Measurements from ENCODE around the gene ZIK1. TPM values are rescaled to one million over a fixed set of nuclear protein-coding genes. Genes with fewer than 3 reads are reported as not detected.

The ZIK1 gene
- total RNA-seq, 1 donor from 2014 or later, result 2.8 TPM

DNA sequence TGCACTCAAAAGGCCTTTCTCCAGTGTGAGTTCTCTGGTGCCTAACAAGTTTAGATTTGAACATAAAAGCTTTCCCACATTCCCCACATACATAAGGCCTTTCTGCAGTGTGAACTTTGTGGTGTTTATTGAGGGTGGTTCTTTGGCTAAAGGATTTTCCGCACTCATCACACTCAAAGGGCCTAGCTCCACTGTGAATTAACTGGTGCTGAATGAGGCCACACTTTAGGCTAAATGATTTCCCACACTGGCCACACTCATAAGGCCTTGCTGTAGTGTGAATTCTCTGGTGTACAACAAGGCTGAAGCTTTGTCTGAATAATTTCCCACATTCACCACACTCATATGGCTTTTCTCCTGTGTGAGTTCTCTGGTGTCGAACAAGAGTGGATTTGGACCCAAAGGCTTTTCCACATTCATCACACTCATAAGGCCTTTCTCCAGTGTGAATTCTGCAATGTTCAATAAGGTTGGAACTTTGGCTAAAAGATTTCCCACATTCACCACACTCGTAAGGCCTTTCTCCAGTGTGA lies 11.5 kb upstream of the ZIK1 start:
- no peak for DNase-seq
- H3K4me3 Mint-ChIP-seq, result no peak overlapping the region
- intact Hi-C loops (cut with micrococcal nuclease), result loop anchor here (10.0 kb wide), 1 partner anchor 242 kb away; the partner anchor contains the start of gene ZNF552
- H3K27ac Mint-ChIP-seq, result no peak overlapping the region
- H3K27me3 Mint-ChIP-seq, result no peaks in the 10 kb centered on the region
- H3K9me3 Mint-ChIP-seq, result peaks cover 41% of the 10 kb centered on the region
- H3K4me1 Mint-ChIP-seq, result peaks cover 6% of the 10 kb centered on the region
- peaks cover 65% of the 10 kb centered on the region for H3K36me3 Mint-ChIP-seq (ENCODE audit: low read depth)

DNA sequence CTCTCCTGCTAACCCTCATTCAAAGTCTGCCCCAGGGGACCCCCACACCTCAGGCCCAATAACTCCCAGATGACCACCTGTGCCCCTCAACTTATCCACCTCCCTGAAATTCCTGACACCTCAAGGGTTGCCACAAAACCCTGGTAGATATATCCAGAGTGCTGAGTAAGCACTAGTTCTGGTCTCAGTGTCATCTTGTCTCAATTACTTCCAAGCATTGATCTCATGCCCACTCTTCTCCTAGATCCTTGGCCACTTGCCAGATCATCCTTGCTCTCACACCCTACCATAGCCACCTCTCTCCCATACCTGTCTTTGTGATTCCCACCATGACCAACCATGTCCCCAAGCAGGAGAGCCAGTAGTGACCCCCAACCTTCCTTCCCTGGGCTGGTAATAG lies 7.3 kb upstream of the ZIK1 start:
- Mint-ChIP-seq H3K4me3 (peak overlapping the region; percentile 1), H3K4me1 (peaks cover 18% of the 10 kb centered on the region), H3K9me3 (peaks cover 46% of the 10 kb centered on the region), H3K36me3 (ENCODE audit: low read depth) (peaks cover 64% of the 10 kb centered on the region), H3K27me3 (no peaks in the 10 kb centered on the region), H3K27ac (no peak overlapping the region)
- intact Hi-C loops (cut with micrococcal nuclease), result loop anchor here (5.0 to 10.0 kb wide), 2 partner anchors 79 to 238 kb away; partner anchors contain the start of genes ZNF552 and ZNF773
- DNase-seq, result no peak

DNA sequence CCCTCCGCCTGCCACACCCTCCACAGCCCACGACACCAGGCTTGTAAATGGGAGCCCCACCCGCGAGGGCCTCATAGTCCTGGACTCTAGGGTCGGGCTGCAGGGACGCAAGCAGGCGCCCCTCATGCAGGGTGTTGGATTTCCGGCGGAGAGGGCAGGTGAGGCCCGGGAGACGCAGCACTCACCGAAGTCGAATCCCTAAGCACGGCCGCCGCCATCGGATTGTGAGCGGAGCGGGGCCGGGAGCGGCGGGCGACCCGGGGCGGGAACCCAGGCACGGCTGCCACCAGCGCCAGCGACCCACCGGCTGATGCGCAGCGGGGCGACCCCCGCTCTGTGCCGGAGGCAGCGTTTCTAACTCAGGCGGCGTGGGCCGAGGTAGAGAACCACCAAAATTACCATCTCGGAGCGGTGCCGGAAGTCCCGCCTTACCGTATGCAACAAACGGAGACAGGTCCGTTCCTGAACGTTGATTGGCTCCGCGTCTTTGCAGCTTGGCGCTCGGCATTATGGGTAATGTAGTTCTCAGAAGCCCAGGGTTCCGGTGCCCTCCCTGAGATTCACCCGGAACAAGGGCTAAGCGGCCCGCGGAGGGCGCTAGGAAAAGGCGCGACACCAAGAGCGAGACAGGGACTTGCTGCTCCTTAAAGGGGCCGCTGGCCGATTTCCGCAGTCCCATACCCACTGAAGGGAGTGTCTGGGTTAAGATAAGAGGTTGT lies 5.3 kb upstream of the ZIK1 start, which contains the start of gene ZNF416:
Gene ZNF416, minus strand, starts transcription at position 425 of the 719 bp plus-strand sequence. Its CDS starts 207 bp downstream, at position 218.
- peaks cover 19% of the 10 kb centered on the region for H3K4me1 Mint-ChIP-seq
- H3K9me3 Mint-ChIP-seq, result peaks cover 43% of the 10 kb centered on the region
- no peaks in the 10 kb centered on the region for H3K27me3 Mint-ChIP-seq
- peak within 1 kb of the TSS; percentile 73 for H3K27ac Mint-ChIP-seq
- peak within 1 kb of the TSS; percentile 84 for H3K4me3 Mint-ChIP-seq
- intact Hi-C loops (cut with micrococcal nuclease), result loop anchor here (1.0 to 10.0 kb wide), 9 partner anchors 19 to 338 kb away; partner anchors contain the start of genes ZNF211, ZNF417, ZNF530 and ZNF548
- DNase-seq, result peak; percentile 98
- peaks cover 52% of the 10 kb centered on the region for H3K36me3 Mint-ChIP-seq (ENCODE audit: low read depth)

DNA sequence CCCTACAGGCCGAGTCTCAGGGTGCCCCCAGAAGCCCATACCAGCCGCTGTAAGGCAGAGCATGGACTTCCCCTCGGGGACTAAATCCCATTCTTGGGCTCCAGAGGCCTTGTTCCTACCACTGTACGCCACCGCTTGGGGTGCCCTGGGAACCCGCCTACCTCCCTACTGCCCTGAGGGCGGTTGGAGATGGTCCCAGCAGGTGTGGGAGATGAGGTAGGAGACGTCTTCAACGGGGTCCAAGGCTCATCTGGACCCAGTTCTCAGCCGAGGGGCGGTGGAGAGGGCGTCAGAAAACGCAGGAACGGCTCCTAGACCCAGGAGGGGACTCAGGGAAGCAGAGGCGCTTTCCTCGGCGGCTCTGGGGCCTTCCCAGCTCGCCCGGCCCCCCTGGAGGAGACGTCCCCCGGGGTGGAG lies 833 bp upstream of the ZIK1 start:
- H3K4me1 Mint-ChIP-seq, result peaks cover 18% of the 10 kb centered on the region
- intact Hi-C loops (cut with micrococcal nuclease), result loop anchor here (5.0 kb wide), 1 partner anchor 171 kb away; the partner anchor contains the start of gene ZNF17
- no peak overlapping the region for H3K27ac Mint-ChIP-seq
- H3K36me3 Mint-ChIP-seq (ENCODE audit: low read depth), result peaks cover 43% of the 10 kb centered on the region
- peak overlapping the region; percentile 92 for H3K4me3 Mint-ChIP-seq
- peak; percentile 55 for DNase-seq
- H3K9me3 Mint-ChIP-seq, result peaks cover 35% of the 10 kb centered on the region
- H3K27me3 Mint-ChIP-seq, result no peaks in the 10 kb centered on the region

DNA sequence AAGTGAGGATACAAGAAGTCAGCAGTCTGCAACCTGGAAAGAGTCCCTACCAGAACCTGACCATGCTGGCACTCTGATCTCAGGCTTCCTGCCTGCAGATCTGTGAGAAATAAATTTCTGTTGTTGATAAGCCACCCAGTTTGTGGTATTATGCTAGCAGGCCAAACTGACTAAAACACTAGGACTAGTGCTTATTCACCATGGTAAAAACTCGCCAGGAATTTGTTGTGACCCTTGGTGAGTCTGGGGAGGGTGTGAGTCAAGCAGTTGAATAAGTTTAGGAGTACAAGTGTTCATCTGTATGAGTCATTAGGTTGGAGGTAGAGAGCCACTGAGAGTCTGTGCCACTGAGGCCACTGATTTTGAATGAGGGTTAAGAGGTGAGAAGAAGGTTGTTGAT lies 3.6 kb downstream of the ZIK1 start:
- intact Hi-C loops (cut with micrococcal nuclease), result no loop called here
- Mint-ChIP-seq H3K36me3 (ENCODE audit: low read depth) (peaks cover 76% of the 10 kb centered on the region), H3K27me3 (no peaks in the 10 kb centered on the region), H3K9me3 (peaks cover 34% of the 10 kb centered on the region), H3K4me1 (peaks cover 11% of the 10 kb centered on the region), H3K27ac (no peak overlapping the region), H3K4me3 (no peak overlapping the region)
- DNase-seq, result no peak

DNA sequence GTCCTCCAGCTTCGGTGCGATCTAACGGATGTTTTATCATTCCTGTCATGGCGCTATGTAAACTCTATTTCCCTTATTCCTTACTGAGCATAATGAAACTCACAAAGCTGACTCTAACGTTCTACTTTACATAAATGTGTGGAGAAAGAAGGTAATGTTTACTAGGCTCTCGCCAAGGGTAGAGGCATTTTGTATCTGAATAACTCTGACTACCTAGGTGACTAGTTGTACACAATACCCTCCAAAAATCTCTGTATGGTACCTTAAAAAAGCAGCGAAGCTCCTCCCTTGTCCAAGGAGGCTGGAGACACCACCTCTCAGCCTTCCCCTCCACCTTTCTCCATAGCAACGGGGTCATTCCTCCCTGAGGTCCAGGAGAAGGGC lies 15.4 kb downstream of the ZIK1 start:
- Mint-ChIP-seq H3K27ac (peak overlapping the region; percentile 74), H3K27me3 (no peaks in the 10 kb centered on the region), H3K9me3 (peaks cover 46% of the 10 kb centered on the region), H3K36me3 (ENCODE audit: low read depth) (peaks cover 34% of the 10 kb centered on the region), H3K4me3 (peak overlapping the region; percentile 85), H3K4me1 (peaks cover 14% of the 10 kb centered on the region)
- no peak for DNase-seq
- intact Hi-C loops (cut with micrococcal nuclease), result loop anchor here (1.0 kb wide), 3 partner anchors 15 to 20 kb away; partner anchors contain the start of genes ZIK1 and ZNF134

DNA sequence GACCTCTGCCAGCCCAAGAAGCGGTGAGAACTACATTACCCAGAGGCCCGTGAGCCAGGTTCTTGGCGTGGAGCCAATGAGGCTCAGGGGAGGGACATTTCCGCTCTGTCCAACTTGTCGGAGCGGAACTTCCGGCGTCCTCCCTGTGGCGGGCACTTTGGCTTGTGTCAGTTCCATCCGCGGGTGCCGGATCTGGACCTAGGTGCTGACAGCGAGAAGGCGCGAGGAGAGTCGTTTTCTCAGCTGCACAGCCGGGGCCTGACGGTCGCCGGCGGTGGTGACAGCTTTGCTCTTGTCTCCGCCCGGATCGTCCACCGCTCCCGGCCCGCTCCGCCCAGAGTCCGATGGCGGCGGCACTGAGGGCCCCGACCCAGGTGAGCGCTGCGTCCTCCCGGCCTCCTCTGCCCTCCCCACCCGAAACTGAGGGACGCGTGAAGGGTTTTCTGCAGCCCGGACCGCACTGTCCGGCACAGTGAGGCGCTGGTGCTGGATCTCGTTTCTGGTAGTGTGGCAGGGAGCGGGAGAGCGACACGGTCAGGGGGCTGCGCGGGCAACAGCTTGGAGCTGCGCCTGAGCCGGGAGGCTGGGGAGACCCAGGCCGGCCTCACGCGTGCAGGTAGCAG lies 15.9 kb downstream of the ZIK1 start, which contains the start of gene ZNF530:
Gene ZNF530, plus strand, starts transcription at position 125 of the 623 bp plus-strand sequence. CDS start 4,461 bp downstream, outside the sequence.
- no peaks in the 10 kb centered on the region for H3K27me3 Mint-ChIP-seq
- H3K4me3 Mint-ChIP-seq, result peak within 1 kb of the TSS; percentile 85
- H3K4me1 Mint-ChIP-seq, result peaks cover 14% of the 10 kb centered on the region
- peaks cover 51% of the 10 kb centered on the region for H3K9me3 Mint-ChIP-seq
- intact Hi-C loops (cut with micrococcal nuclease), result loop anchor here (1.0 kb wide), 3 partner anchors 14 to 21 kb away; partner anchors contain the start of genes ZIK1 and ZNF134
- peak within 1 kb of the TSS; percentile 74 for H3K27ac Mint-ChIP-seq
- H3K36me3 Mint-ChIP-seq (ENCODE audit: low read depth), result peaks cover 39% of the 10 kb centered on the region
- DNase-seq, result peak; percentile 95

DNA sequence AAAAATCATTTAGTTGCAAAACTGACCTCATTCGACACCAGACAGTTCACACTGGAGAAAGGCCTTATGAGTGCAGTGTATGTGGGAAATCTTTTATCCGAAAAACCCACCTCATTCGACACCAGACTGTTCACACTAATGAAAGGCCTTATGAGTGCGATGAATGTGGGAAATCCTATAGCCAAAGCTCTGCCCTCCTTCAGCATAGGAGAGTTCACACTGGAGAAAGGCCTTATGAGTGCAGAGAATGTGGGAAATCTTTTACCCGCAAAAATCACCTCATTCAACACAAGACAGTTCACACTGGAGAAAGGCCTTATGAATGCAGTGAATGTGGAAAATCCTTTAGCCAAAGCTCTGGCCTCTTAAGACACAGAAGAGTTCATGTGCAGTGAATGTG lies 23.0 kb downstream of the ZIK1 start:
- Mint-ChIP-seq H3K9me3 (peaks cover 27% of the 10 kb centered on the region), H3K36me3 (ENCODE audit: low read depth) (peaks cover 70% of the 10 kb centered on the region)

DNA sequence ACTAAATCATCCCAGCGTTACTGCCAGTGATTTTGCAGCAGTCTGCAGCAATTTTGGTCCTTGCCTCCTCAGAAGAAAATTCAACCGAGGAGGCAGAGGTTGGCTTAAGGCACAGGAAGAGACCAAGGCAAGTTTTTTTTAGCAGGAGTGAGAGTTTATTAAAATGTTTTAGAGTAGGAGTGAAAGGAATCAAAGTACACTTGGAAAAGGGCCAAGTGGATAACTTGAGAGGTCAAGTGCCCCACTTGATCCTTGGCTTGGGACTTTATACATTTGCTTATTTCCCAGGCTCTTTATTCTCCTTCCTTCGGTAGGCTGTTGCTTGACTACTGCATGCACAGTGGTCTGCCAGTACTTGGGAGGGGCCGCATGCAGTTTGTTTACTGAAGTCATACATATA lies 27.2 kb downstream of the ZIK1 start:
- intact Hi-C loops (cut with micrococcal nuclease), result loop anchor here (5.0 to 10.0 kb wide), 2 partner anchors 71 to 134 kb away; partner anchors contain the start of genes ZNF551 and ZNF776
- Mint-ChIP-seq H3K36me3 (ENCODE audit: low read depth) (peaks cover 52% of the 10 kb centered on the region), H3K27ac (no peak overlapping the region), H3K4me1 (peaks cover 11% of the 10 kb centered on the region), H3K9me3 (peaks cover 23% of the 10 kb centered on the region), H3K27me3 (no peaks in the 10 kb centered on the region), H3K4me3 (no peak overlapping the region)
- no peak for DNase-seq

More for the DNA sequence above, 23.0 kb downstream of the ZIK1 start:
- no peak for DNase-seq
- intact Hi-C loops (cut with micrococcal nuclease), result no loop called here
- H3K27ac Mint-ChIP-seq, result no peak overlapping the region
- H3K4me3 Mint-ChIP-seq, result no peak overlapping the region
- no peaks in the 10 kb centered on the region for H3K4me1 Mint-ChIP-seq
- H3K27me3 Mint-ChIP-seq, result no peaks in the 10 kb centered on the region

DNA sequence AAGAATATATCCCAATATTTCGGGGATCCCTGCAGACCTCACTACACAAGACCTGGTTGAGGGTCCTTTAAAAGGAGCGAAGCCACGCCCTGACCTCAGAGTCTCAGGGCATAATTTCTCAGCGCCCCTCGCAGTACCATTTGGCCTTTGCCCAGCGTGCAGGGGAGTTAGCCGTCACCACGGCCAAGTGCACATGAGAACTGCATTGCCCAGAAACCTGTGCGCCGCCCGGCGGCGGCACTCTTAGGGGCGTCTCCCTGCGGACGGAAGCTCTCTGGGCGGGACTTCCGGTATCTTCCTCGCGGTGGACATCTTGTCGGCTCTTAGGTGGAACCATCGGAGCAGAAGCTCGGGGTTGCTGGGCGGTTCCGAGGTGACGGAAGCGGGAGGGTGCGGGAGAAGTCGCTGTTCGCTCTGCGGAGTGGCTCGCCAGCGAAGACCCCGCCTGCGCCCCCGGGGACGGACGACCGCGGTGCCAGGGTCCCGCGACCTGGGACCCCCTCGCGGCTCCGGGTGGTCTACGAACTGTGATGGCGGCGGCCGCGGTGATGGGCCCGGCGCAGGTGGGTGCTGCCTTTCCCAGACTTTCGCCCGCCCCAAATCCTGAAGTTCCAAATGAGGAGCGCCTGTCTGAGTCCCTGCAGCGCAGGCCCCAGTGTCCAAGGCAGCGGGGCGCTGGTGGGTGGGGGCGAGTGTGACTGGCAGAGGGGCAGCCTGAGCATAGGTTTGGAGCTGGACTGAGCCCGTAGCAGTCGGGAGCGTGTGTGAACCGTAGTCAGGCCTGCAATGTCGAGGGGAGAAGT lies 30.2 kb downstream of the ZIK1 start, which contains the start of gene ZNF134:
Gene ZNF134, plus strand, starts transcription at position 302 of the 803 bp plus-strand sequence. CDS start 5,227 bp downstream, outside the sequence.
- Mint-ChIP-seq H3K4me1 (peaks cover 11% of the 10 kb centered on the region), H3K27ac (peak within 1 kb of the TSS; percentile 71), H3K4me3 (peak within 1 kb of the TSS; percentile 82), H3K36me3 (ENCODE audit: low read depth) (peaks cover 54% of the 10 kb centered on the region), H3K27me3 (no peaks in the 10 kb centered on the region), H3K9me3 (peaks cover 38% of the 10 kb centered on the region)
- intact Hi-C loops (cut with micrococcal nuclease), result loop anchor here (1.0 to 10.0 kb wide), 5 partner anchors 15 to 179 kb away; partner anchors contain the start of genes ZNF211, ZNF530, ZNF551 and ZNF749
- DNase-seq, result peak; percentile 96

DNA sequence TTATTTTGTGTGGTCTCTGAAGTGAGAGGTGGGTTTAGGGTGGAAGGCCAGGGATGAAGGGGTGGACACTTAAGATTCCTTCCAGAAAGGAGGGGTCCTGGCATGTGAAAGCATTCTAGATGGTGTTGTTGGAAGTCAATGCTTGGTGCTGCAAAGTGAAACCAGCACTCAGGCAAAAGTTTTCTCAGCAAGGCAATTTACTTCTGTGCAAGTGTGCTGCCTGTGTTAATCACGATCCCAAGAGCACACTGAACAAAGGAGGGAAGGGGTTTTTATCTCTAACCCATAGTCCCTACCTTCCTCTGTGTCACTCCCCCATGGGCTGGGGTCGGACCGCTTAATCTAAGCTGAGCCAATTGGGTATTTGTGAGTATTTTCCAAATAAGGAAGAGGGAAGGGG lies 31.4 kb downstream of the ZIK1 start:
- Mint-ChIP-seq H3K27ac (peak overlapping the region; percentile 10), H3K4me1 (peaks cover 11% of the 10 kb centered on the region), H3K27me3 (no peaks in the 10 kb centered on the region), H3K36me3 (ENCODE audit: low read depth) (peaks cover 63% of the 10 kb centered on the region), H3K9me3 (peaks cover 42% of the 10 kb centered on the region), H3K4me3 (peak overlapping the region; percentile 82)
- DNase-seq, result no peak
- intact Hi-C loops (cut with micrococcal nuclease), result loop anchor here (10.0 kb wide), 1 partner anchor 129 kb away; the partner anchor contains the start of gene ZNF776

DNA sequence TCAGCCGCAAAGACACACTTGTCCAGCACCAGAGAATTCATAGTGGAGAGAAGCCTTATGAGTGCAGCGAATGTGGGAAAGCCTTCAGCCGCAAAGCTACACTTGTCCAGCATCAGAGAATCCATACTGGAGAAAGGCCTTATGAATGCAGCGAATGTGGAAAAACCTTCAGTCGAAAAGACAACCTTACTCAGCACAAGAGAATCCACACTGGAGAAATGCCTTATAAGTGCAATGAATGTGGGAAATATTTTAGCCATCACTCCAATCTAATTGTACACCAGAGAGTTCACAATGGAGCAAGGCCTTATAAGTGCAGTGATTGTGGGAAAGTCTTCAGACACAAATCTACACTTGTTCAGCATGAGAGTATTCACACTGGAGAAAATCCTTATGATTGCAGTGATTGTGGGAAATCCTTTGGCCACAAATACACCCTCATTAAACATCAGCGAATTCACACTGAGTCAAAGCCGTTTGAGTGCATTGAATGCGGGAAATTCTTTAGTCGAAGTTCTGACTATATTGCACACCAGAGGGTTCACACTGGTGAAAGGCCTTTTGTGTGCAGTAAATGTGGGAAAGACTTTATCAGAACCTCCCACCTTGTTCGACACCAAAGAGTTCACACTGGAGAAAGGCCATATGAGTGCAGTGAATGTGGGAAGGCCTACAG lies 36.9 kb downstream of the ZIK1 start:
- H3K4me1 Mint-ChIP-seq, result no peaks in the 10 kb centered on the region
- no peak for DNase-seq
- H3K36me3 Mint-ChIP-seq (ENCODE audit: low read depth), result peaks cover 89% of the 10 kb centered on the region
- intact Hi-C loops (cut with micrococcal nuclease), result no loop called here
- H3K4me3 Mint-ChIP-seq, result no peak overlapping the region
- no peak overlapping the region for H3K27ac Mint-ChIP-seq
- H3K27me3 Mint-ChIP-seq, result no peaks in the 10 kb centered on the region
- peaks cover 38% of the 10 kb centered on the region for H3K9me3 Mint-ChIP-seq
